Spleen (tissue), 7 donors: ENCODE data around the gene HMGB2.

Source experiments
- POLR2A ChIP-seq, 3 donors: fragments of 450-650 bp; IDR thresholded peaks; one replicate each; pipeline ENCODE4 v1.5.1; 2017; ENCODE audit warnings: antibody characterized with exemption in 3 of 3, mild to moderate bottlenecking in 1 of 3
- POLR2AphosphoS5 ChIP-seq, 3 donors: sonication (generic); formaldehyde crosslinking; IDR thresholded peaks; one replicate each; pipeline ENCODE4 v1.5.1; 2017; ENCODE audit warnings: antibody characterized with exemption in 3 of 3
- TF ChIP-seq, protein P1 (sequence below), 11 experiments: fragments of 200-600 bp in 7 of 11; fragments of 450-650 bp in 4 of 11; sonication (generic) in 4 of 11; IDR thresholded peaks in 8 of 11; conservative IDR thresholded peaks in 3 of 11; 1 replicate in 7 of 11; 2 replicates in 4 of 11; pipeline versions ENCODE4 v1.4.0 to v1.8.0; 2016 to 2021; ENCODE audit warnings: antibody characterized with exemption in 11 of 11, inconsistent platforms in 4 of 11, mild to moderate bottlenecking in 1 of 11
- donor health status: DM: no; HTN: no; CAD: no; lungs with moderate emphysema.
- donor health status: DM: no; HTN: no; CAD: no.
- donor health status: DM: no; HTN: no; CAD: no.

- TF ChIP-seq, protein P1, sequence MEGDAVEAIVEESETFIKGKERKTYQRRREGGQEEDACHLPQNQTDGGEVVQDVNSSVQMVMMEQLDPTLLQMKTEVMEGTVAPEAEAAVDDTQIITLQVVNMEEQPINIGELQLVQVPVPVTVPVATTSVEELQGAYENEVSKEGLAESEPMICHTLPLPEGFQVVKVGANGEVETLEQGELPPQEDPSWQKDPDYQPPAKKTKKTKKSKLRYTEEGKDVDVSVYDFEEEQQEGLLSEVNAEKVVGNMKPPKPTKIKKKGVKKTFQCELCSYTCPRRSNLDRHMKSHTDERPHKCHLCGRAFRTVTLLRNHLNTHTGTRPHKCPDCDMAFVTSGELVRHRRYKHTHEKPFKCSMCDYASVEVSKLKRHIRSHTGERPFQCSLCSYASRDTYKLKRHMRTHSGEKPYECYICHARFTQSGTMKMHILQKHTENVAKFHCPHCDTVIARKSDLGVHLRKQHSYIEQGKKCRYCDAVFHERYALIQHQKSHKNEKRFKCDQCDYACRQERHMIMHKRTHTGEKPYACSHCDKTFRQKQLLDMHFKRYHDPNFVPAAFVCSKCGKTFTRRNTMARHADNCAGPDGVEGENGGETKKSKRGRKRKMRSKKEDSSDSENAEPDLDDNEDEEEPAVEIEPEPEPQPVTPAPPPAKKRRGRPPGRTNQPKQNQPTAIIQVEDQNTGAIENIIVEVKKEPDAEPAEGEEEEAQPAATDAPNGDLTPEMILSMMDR (IDR thresholded peaks at IDR 0.05 in 8 of 11, conservative IDR thresholded peaks at IDR 0.05 in 3 of 11): no peak
- TF ChIP-seq POLR2AphosphoS5 (IDR thresholded peaks at IDR 0.05): no peak
- TF ChIP-seq POLR2A (IDR thresholded peaks at IDR 0.05): no peak
Measured at GRCh38 chr4:173365359-173365996, 31.3 kb upstream of the HMGB2 start.
